HCT116 (cell line): ENCODE measurements around the gene ITPK1. TPM values are rescaled to one million over a fixed set of nuclear protein-coding genes. Genes with fewer than 3 reads are reported as not detected.

Experiments
- ATAC-seq: fragments of 200-7000 bp; cut with Tn5 transposase; 2 replicates; pipeline ENCODE4 v1.9.1; 2020; ENCODE audit warnings: mild to moderate bottlenecking, moderate library complexity
- BruUV-seq: library from RNA; stranded (reverse); fragments of 400-500 nt; replicated peaks from 2 replicates; lab custom pipeline; 2021; lab: Mats Ljungman, UMichigan
- CTCF ChIA-PET: fragments of 300-600 bp; sonication (Branson Sonifier 250); formaldehyde crosslinking; loops from one replicate; lab custom pipeline; 2021; ENCODE audit warnings: antibody characterized with exemption; lab: Charles Lee
- POLR2A ChIA-PET: fragments of 300-600, 350-600 bp; sonication (Branson Sonifier 250); formaldehyde crosslinking; loops from one replicate; lab custom pipeline; 2021; ENCODE audit warnings: antibody characterized with exemption; lab: Charles Lee
- RAD21 ChIA-PET, 2 experiments: fragments of 300-600 bp; sonication (Branson Sonifier 250); formaldehyde crosslinking; loops; one replicate each; lab custom pipeline; 2023; ENCODE audit warnings: low total read pairs in 2 of 2; ENCODE audit not compliant: uncharacterized antibody in 2 of 2, unreplicated experiment in 2 of 2, low non-redundant PET in 1 of 2; lab: Charles Lee
- DNase-seq: peaks from one replicate; pipeline ENCODE4 v3.0.0-alpha.2; 2010; ENCODE audit warnings: low read depth, low spot score
- H2AFZ ChIP-seq: fragments of 200-600 bp; shearing (Covaris generic), sonication (generic); 2 replicates; pipeline ENCODE4 v1.6.1; 2017; ENCODE audit warnings: low read depth, mixed run types, mixed read lengths, antibody characterized with exemption, low read length; ENCODE audit not compliant: poor library complexity, severe bottlenecking
- H3K27ac ChIP-seq: 2 replicates; pipeline ENCODE4 v1.5.1; 2012; ENCODE audit warnings: low read depth, low read length
- H3K27me3 ChIP-seq: fragments of 200-600 bp; sonication (generic); 2 replicates; pipeline ENCODE4 v1.6.1; 2016; ENCODE audit warnings: mixed run types, low read length, mixed read lengths; ENCODE audit not compliant: insufficient read depth
- H3K36me3 ChIP-seq, 2 experiments: fragments of 200-500 bp in 1 of 2; fragments of 200-600 bp in 1 of 2; sonication (Bioruptor generic) in 1 of 2; sonication (generic) in 1 of 2; 2 replicates each; pipeline versions ENCODE4 v1.5.1 to v1.6.1; 2014 to 2016; ENCODE audit warnings: low read length in 2 of 2, inconsistent platforms in 1 of 2, mixed read lengths in 1 of 2, mixed run types in 1 of 2; ENCODE audit not compliant: insufficient read depth in 2 of 2, control insufficient read depth in 1 of 2
- H3K4me1 ChIP-seq, 2 experiments: fragments of 200-600 bp in 1 of 2; sonication (generic) in 1 of 2; 2 replicates each; pipeline versions ENCODE4 v1.5.1 to v1.6.1; 2012 to 2017; ENCODE audit warnings: low read length in 2 of 2, inconsistent platforms in 1 of 2, mild to moderate bottlenecking in 1 of 2, mixed read lengths in 1 of 2, mixed run types in 1 of 2, moderate library complexity in 1 of 2; ENCODE audit not compliant: insufficient read depth in 2 of 2, control insufficient read depth in 1 of 2
- H3K4me2 ChIP-seq: fragments of 200-600 bp; sonication (generic); 2 replicates; pipeline ENCODE4 v1.6.1; 2017; ENCODE audit warnings: mixed run types, low read length, mixed read lengths
- H3K4me3 ChIP-seq, 2 experiments: fragments of 200-600 bp in 1 of 2; sonication (generic) in 1 of 2; replicated peaks in 1 of 2; 2 replicates each; pipeline ENCODE4 v1.5.1; 2011 to 2016; ENCODE audit warnings: low read length in 2 of 2, control low read depth in 1 of 2, low read depth in 1 of 2, mild to moderate bottlenecking in 1 of 2, mixed read lengths in 1 of 2, mixed run types in 1 of 2
- H3K79me2 ChIP-seq: fragments of 200-600 bp; sonication (generic); 2 replicates; pipeline ENCODE4 v1.6.1; 2017; ENCODE audit warnings: mild to moderate bottlenecking, mixed run types, low read length, moderate library complexity, mixed read lengths; ENCODE audit not compliant: insufficient read depth
- H3K9ac ChIP-seq: fragments of 200-600 bp; sonication (generic); 2 replicates; pipeline ENCODE4 v1.6.1; 2016; ENCODE audit warnings: low read length, mixed read lengths
- H3K9me2 ChIP-seq: fragments of 200-600 bp; sonication (generic), shearing (Covaris generic); 2 replicates; pipeline ENCODE4 v1.6.1; 2017; ENCODE audit warnings: mixed run types, mild to moderate bottlenecking, moderate library complexity; ENCODE audit not compliant: insufficient read depth
- H3K9me3 ChIP-seq, 2 experiments: fragments of 200-500 bp in 1 of 2; fragments of 200-600 bp in 1 of 2; sonication (Bioruptor generic) in 1 of 2; sonication (generic) in 1 of 2; 2 replicates each; pipeline ENCODE4 v1.6.1; 2014 to 2017; ENCODE audit warnings: low read length in 2 of 2, mixed read lengths in 2 of 2, inconsistent platforms in 1 of 2, low read depth in 1 of 2, mild to moderate bottlenecking in 1 of 2, mixed run types in 1 of 2, moderate library complexity in 1 of 2; ENCODE audit not compliant: control insufficient read depth in 1 of 2, insufficient read depth in 1 of 2
- H4K20me1 ChIP-seq: fragments of 200-600 bp; sonication (generic), shearing (Covaris generic); 2 replicates; pipeline ENCODE4 v1.6.1; 2017; ENCODE audit warnings: mixed run types, mild to moderate bottlenecking, moderate library complexity; ENCODE audit not compliant: insufficient read depth
- JUND ChIP-seq: IDR thresholded peaks from 2 replicates; pipeline ENCODE4 v1.6.1; 2012
- TCF7L2 ChIP-seq: IDR thresholded peaks from 2 replicates; pipeline ENCODE4 v1.7.0; 2011; ENCODE audit warnings: borderline replicate concordance, inconsistent platforms; ENCODE audit not compliant: insufficient read depth, insufficient read length; ENCODE audit errors: extremely low read depth
- ZBTB33 ChIP-seq: IDR thresholded peaks from 2 replicates; pipeline ENCODE4 v1.6.1; 2011; ENCODE audit warnings: mild to moderate bottlenecking, low read length, moderate library complexity; ENCODE audit not compliant: insufficient replicate concordance; ENCODE audit errors: extremely low read depth
- intact Hi-C: fragments of 100-400 bp; cut with micrococcal nuclease; formaldehyde crosslinking; loops from 2 replicates; pipeline ENCODE4 v1.10.0; 2022
- total RNA-seq: library from RNA; stranded (reverse); gene quantifications from one replicate; pipeline ENCODE4 v1.2.1, GENCODE V29; 2021; ENCODE audit not compliant: unreplicated experiment
- TF ChIP-seq, protein P1 (sequence below), 3 experiments: fragments of 200-600 bp in 1 of 3; sonication (generic) in 1 of 3; IDR thresholded peaks in 2 of 3; conservative IDR thresholded peaks in 1 of 3; 2 replicates each; pipeline ENCODE4 v1.5.1; 2012 to 2017; ENCODE audit warnings: low read depth in 2 of 3, low read length in 2 of 3, antibody characterized with exemption in 1 of 3, borderline replicate concordance in 1 of 3, control low read depth in 1 of 3, mild to moderate bottlenecking in 1 of 3, mixed read lengths in 1 of 3, mixed run types in 1 of 3, moderate library complexity in 1 of 3; ENCODE audit not compliant: insufficient read depth in 1 of 3

Gene ITPK1
- total RNA-seq, 1 experiment from 2014 or later, result 70.2 TPM

DNA sequence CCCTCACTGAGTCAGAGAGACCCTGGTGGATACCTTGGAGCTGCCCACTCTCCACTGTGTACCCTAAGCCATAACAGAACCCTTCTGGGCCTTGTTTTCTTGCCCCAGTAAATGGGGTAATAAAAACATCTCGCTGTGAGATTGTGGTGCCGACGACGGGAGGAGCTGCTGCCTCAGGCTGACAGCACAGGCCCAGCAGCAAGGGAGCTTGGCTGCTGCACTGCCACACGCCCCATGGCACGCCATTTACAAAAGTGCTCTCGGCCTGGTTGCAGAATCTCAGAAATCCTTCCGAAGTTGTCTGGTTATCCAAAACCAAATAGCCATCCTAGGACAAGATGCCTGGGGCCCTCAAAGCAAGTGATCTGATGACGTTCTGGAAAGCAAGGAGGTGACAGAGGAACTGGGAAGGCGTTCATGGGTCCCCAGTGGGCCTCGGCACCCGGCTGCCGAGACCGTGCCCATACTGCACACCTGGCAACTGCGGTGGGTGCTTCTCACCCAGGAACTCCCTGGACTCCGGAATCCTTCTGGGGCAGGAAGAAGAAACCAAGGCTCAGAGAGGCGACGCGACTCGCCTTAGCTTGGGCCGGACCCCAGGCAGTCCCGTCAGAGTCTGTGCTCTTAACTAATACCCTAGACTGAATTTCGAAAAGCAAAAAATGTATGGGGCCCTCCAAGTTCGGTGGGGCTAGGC, 166.1 kb downstream of the ITPK1 start:
- H3K27ac ChIP-seq, result no peak overlapping the region
- RAD21 ChIA-PET, result no interaction called here
- peaks cover 11 to 18% of the 10 kb centered on the region in 2 experiments for H3K4me1 ChIP-seq
- DNase-seq (no peak), ATAC-seq (no peak)
- no peaks in the 10 kb centered on the region for H3K36me3 ChIP-seq
- intact Hi-C loops, result loop anchor here (10.0 kb wide), 1 partner anchor 955 kb away; no protein-coding TSS in a partner anchor
- POLR2A ChIA-PET, result no interaction called here
- no peaks in the 10 kb centered on the region for H3K27me3 ChIP-seq
- H4K20me1 ChIP-seq, result no peaks in the 10 kb centered on the region
- no peaks in the 10 kb centered on the region for H3K79me2 ChIP-seq
- H3K4me2 ChIP-seq, result no peak overlapping the region
- H3K9me2 ChIP-seq, result no peaks in the 10 kb centered on the region
- no peaks in the 10 kb centered on the region for H3K9me3 ChIP-seq
- no peak overlapping the region for H3K4me3 ChIP-seq
- no TSS peak for BruUV-seq
- no peak overlapping the region for H3K9ac ChIP-seq
- no peak overlapping the region for H2AFZ ChIP-seq
- CTCF ChIA-PET, result no interaction called here
- TF ChIP-seq TCF7L2 (no peak), JUND (no peak), ZBTB33 (no peak)
- TF ChIP-seq, protein P1, sequence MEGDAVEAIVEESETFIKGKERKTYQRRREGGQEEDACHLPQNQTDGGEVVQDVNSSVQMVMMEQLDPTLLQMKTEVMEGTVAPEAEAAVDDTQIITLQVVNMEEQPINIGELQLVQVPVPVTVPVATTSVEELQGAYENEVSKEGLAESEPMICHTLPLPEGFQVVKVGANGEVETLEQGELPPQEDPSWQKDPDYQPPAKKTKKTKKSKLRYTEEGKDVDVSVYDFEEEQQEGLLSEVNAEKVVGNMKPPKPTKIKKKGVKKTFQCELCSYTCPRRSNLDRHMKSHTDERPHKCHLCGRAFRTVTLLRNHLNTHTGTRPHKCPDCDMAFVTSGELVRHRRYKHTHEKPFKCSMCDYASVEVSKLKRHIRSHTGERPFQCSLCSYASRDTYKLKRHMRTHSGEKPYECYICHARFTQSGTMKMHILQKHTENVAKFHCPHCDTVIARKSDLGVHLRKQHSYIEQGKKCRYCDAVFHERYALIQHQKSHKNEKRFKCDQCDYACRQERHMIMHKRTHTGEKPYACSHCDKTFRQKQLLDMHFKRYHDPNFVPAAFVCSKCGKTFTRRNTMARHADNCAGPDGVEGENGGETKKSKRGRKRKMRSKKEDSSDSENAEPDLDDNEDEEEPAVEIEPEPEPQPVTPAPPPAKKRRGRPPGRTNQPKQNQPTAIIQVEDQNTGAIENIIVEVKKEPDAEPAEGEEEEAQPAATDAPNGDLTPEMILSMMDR (IDR thresholded peaks at IDR 0.05 in 2 of 3, conservative IDR thresholded peaks at IDR 0.05 in 1 of 3; ENCODE audit: borderline replicate concordance in 1 of 3, insufficient read depth in 1 of 3, low read depth in 2 of 3, low read length in 2 of 3), result no peak
